AG04450 (cell line): Measurements from ENCODE around the gene CDC42. TPM values are rescaled to one million over a fixed set of nuclear protein-coding genes. Genes with fewer than 3 reads are reported as not detected.

Experiments used
- CTCF ChIA-PET: fragments of 300-600, 350-600 bp; formaldehyde crosslinking; extraction: SDS; loops from one replicate; lab custom pipeline; 2022; ENCODE audit warnings: antibody characterized with exemption, inconsistent platforms; lab: Charles Lee
- POLR2A ChIA-PET: fragments of 350-600 bp; formaldehyde crosslinking; extraction: SDS; loops from one replicate; lab custom pipeline; 2021; ENCODE audit warnings: antibody characterized with exemption, inconsistent platforms; lab: Yijun Ruan, JAX
- DNase-seq: peaks from one replicate; pipeline ENCODE4 v3.0.0-alpha.2; 2011; ENCODE audit warnings: low read depth, low spot score
- H3K27ac ChIP-seq: one replicate; pipeline ENCODE4 v1.5.1; 2012; ENCODE audit warnings: low read depth, low read length, control low read depth
- H3K27me3 ChIP-seq: one replicate; pipeline ENCODE4 v1.6.0; 2012; ENCODE audit warnings: low read length; ENCODE audit not compliant: control insufficient read depth, insufficient read depth
- H3K4me3 ChIP-seq: 2 replicates; pipeline ENCODE4 v1.5.1; 2011; ENCODE audit warnings: mild to moderate bottlenecking, low read depth, low read length, control low read depth
- H3K9me3 ChIP-seq: 2 replicates; pipeline ENCODE4 v1.5.1; 2012; ENCODE audit warnings: low read length; ENCODE audit not compliant: control insufficient read depth, insufficient read depth
- CTCF ChIP-seq: IDR thresholded peaks from 2 replicates; pipeline ENCODE4 v1.5.1; 2011; ENCODE audit warnings: low read depth, low read length, control low read depth, inconsistent platforms
- polyA plus RNA-seq: library from polyadenylated mRNA; depleted of rRNA; stranded (reverse); fragments of >200 nt; gene quantifications from 2 replicates; pipeline ENCODE4 v1.2.3, GENCODE V29; 2011

CDC42 gene
- polyA plus RNA-seq, 1 experiment: 400 TPM

GRCh38 chr1:22043198-22043769 lies 9.2 kb upstream of the CDC42 start:
- no peak for TF ChIP-seq CTCF

GRCh38 chr1:22044690-22045420 lies 7.7 kb upstream of the CDC42 start:
- TF ChIP-seq CTCF: no peak
- Histone ChIP-seq H3K27me3 (no peaks in the 10 kb centered on the region), H3K4me3 (no peak overlapping the region), H3K27ac (no peak overlapping the region), H3K9me3 (no peaks in the 10 kb centered on the region; the same call in 1 of the 2 replicates)
- ChIA-PET CTCF (interaction anchor here (0.6 kb wide), 2 partner anchors 12 to 20 kb away, joined by 7 to 8 read pairs; no protein-coding TSS in a partner anchor), POLR2A (no interaction called here)
- DNase-seq: no peak

More at GRCh38 chr1:22043198-22043769, 9.2 kb upstream of the CDC42 start:
- POLR2A ChIA-PET: no interaction called here
- CTCF ChIA-PET: no interaction called here
- no peak overlapping the region for H3K4me3 ChIP-seq
- H3K27ac ChIP-seq: no peak overlapping the region
- no peaks in the 10 kb centered on the region for H3K27me3 ChIP-seq
- DNase-seq: no peak
- H3K9me3 ChIP-seq: no peaks in the 10 kb centered on the region; the same call in 1 of the 2 replicates

GRCh38 chr1:22045604-22046228 lies 6.8 kb upstream of the CDC42 start:
- Histone ChIP-seq H3K27me3 (no peaks in the 10 kb centered on the region), H3K4me3 (no peak overlapping the region), H3K27ac (no peak overlapping the region), H3K9me3 (no peaks in the 10 kb centered on the region)
- ChIA-PET CTCF (no interaction called here), POLR2A (no interaction called here)
- no peak for DNase-seq
- no peak for TF ChIP-seq CTCF

- no peak for TF ChIP-seq CTCF
- POLR2A ChIA-PET: interaction anchor here (0.9 kb wide), 1 partner anchor 23 kb away, joined by 3 read pairs; no protein-coding TSS in a partner anchor
- CTCF ChIA-PET: interaction anchor here (0.5 kb wide), 1 partner anchor 31 kb away, joined by 3 read pairs; no protein-coding TSS in a partner anchor
- Histone ChIP-seq H3K9me3 (no peaks in the 10 kb centered on the region; the same call in 1 of the 2 replicates), H3K27ac (no peak overlapping the region), H3K27me3 (no peaks in the 10 kb centered on the region), H3K4me3 (no peak overlapping the region)
- DNase-seq: no peak
These were observed 3.9 kb upstream of the CDC42 start for GRCh38 chr1:22048351-22049192.
